Gastrocnemius medialis (tissue), 4 donors: Measurements from ENCODE around the gene POM121C.
"Not testable (repeated sequence)": the region's sequence is repeated elsewhere in the genome, so short reads cannot be mapped to it uniquely, and the experiment has no call there.

Experiments
- POLR2A ChIP-seq, 2 donors: fragments of 450-650 bp; IDR thresholded peaks; one replicate each; pipeline ENCODE4 v1.6.1; 2017; ENCODE audit warnings: antibody characterized with exemption in 2 of 2, mild to moderate bottlenecking in 2 of 2, moderate library complexity in 2 of 2
- TF ChIP-seq, protein P1 (sequence below), 5 experiments: fragments of 450-650 bp in 3 of 5; fragments of 200-600 bp in 2 of 5; sonication (generic) in 2 of 5; IDR thresholded peaks in 4 of 5; conservative IDR thresholded peaks in 1 of 5; 1 replicate in 4 of 5; 2 replicates in 1 of 5; pipeline ENCODE4 v1.5.1; 2016 to 2019; ENCODE audit warnings: antibody characterized with exemption in 5 of 5, mild to moderate bottlenecking in 3 of 5, moderate library complexity in 3 of 5

- TF ChIP-seq, protein P1, sequence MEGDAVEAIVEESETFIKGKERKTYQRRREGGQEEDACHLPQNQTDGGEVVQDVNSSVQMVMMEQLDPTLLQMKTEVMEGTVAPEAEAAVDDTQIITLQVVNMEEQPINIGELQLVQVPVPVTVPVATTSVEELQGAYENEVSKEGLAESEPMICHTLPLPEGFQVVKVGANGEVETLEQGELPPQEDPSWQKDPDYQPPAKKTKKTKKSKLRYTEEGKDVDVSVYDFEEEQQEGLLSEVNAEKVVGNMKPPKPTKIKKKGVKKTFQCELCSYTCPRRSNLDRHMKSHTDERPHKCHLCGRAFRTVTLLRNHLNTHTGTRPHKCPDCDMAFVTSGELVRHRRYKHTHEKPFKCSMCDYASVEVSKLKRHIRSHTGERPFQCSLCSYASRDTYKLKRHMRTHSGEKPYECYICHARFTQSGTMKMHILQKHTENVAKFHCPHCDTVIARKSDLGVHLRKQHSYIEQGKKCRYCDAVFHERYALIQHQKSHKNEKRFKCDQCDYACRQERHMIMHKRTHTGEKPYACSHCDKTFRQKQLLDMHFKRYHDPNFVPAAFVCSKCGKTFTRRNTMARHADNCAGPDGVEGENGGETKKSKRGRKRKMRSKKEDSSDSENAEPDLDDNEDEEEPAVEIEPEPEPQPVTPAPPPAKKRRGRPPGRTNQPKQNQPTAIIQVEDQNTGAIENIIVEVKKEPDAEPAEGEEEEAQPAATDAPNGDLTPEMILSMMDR (IDR thresholded peaks at IDR 0.05 in 4 of 5, conservative IDR thresholded peaks at IDR 0.05 in 1 of 5) = not testable (repeated sequence)
- not testable (repeated sequence) for TF ChIP-seq POLR2A (IDR thresholded peaks at IDR 0.05)
Measured at GRCh38 chr7:75409880-75410822, 75.9 kb downstream of the POM121C start.
